GM19035 (cell line): Measurements from ENCODE around the gene FRMD4B.

Experiments
- ATAC-seq: cut with Tn5 transposase; IDR thresholded peaks from one replicate; pipeline ENCODE4 v1.9.1; 2021; ENCODE audit not compliant: unreplicated experiment

FRMD4B gene

GRCh38 chr3:69210068-69210730, 175.7 kb downstream of the FRMD4B start:
- ATAC-seq: no peak

- no peak for ATAC-seq
Observed at GRCh38 chr3:69209413-69209812, 176.5 kb downstream of the FRMD4B start.

GRCh38 chr3:69207031-69207430, 178.9 kb downstream of the FRMD4B start:
- no peak for ATAC-seq

- no peak for ATAC-seq
Observed at GRCh38 chr3:69205385-69205784, 180.5 kb downstream of the FRMD4B start.

- peak; percentile 72 for ATAC-seq
Observed at GRCh38 chr3:69204315-69204957, 181.5 kb downstream of the FRMD4B start.

- ATAC-seq: peak; percentile 20
Observed at GRCh38 chr3:69203631-69204314, 182.1 kb downstream of the FRMD4B start.

- no peak for ATAC-seq
Observed at GRCh38 chr3:69201658-69202057, 184.2 kb downstream of the FRMD4B start.

- no peak for ATAC-seq
Observed at GRCh38 chr3:69200384-69201068, 185.4 kb downstream of the FRMD4B start.

GRCh38 chr3:69199942-69200341, 185.9 kb downstream of the FRMD4B start:
- ATAC-seq: no peak

- no peak for ATAC-seq
Observed at GRCh38 chr3:69197922-69198530, 187.9 kb downstream of the FRMD4B start.

GRCh38 chr3:69197455-69197854, 188.4 kb downstream of the FRMD4B start:
- ATAC-seq: no peak

GRCh38 chr3:69196876-69197275, 189.0 kb downstream of the FRMD4B start:
- ATAC-seq: no peak

- no peak for ATAC-seq
Observed at GRCh38 chr3:69194431-69195165, 191.3 kb downstream of the FRMD4B start.

GRCh38 chr3:69193749-69194148, 192.1 kb downstream of the FRMD4B start:
- no peak for ATAC-seq

GRCh38 chr3:69191516-69191915, 194.4 kb downstream of the FRMD4B start:
- no peak for ATAC-seq

- no peak for ATAC-seq
Observed at GRCh38 chr3:69189487-69189886, 196.4 kb downstream of the FRMD4B start.

GRCh38 chr3:69186575-69187093, 199.3 kb downstream of the FRMD4B start:
- ATAC-seq: no peak

- no peak for ATAC-seq
Observed at GRCh38 chr3:69182588-69183316, 203.1 kb downstream of the FRMD4B start.

- no peak for ATAC-seq
Observed at GRCh38 chr3:69181592-69182211, 204.2 kb downstream of the FRMD4B start.
